Measurements from ENCODE around the gene ARHGAP15.

ARHGAP15 gene

GRCh38 chr2:143355870-143356269 lies 226.7 kb downstream of the ARHGAP15 start:
- no peaks in the 10 kb centered on the region for H3K27me3 ChIP-seq (ENCODE audit: insufficient read depth, low read depth, severe bottlenecking)
- no peaks in the 10 kb centered on the region for H3K36me3 ChIP-seq
- no peak for DNase-seq
- no peak overlapping the region for H3K4me3 ChIP-seq (ENCODE audit: low read depth, low read length)
- TF ChIP-seq, protein P1, sequence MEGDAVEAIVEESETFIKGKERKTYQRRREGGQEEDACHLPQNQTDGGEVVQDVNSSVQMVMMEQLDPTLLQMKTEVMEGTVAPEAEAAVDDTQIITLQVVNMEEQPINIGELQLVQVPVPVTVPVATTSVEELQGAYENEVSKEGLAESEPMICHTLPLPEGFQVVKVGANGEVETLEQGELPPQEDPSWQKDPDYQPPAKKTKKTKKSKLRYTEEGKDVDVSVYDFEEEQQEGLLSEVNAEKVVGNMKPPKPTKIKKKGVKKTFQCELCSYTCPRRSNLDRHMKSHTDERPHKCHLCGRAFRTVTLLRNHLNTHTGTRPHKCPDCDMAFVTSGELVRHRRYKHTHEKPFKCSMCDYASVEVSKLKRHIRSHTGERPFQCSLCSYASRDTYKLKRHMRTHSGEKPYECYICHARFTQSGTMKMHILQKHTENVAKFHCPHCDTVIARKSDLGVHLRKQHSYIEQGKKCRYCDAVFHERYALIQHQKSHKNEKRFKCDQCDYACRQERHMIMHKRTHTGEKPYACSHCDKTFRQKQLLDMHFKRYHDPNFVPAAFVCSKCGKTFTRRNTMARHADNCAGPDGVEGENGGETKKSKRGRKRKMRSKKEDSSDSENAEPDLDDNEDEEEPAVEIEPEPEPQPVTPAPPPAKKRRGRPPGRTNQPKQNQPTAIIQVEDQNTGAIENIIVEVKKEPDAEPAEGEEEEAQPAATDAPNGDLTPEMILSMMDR (IDR thresholded peaks at IDR 0.05; ENCODE audit: low read depth, low read length), result no peak
- no peaks in the 10 kb centered on the region for H3K9me3 ChIP-seq (ENCODE audit: severe bottlenecking)
- H3K27ac ChIP-seq, result peak overlapping the region; percentile 68

DNA sequence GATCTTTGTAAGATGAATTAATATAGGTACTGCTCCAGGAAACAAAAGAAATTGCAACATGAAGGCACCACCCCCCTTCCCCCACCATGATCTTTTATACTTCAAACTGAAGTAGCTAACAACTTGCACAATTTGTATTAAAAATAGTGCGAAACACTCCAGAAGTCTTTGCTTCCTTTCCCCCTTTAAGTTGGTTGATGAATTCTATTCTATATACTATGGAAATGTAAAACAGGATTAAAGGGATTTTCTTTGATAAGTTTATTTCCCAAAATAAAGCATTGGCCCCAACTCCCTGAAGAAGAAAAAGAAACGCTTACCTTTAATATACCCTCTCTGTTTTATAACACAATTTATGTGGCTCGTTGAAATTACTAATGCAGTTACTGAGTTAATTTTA lies 227.1 kb downstream of the ARHGAP15 start:
- Histone ChIP-seq H3K4me3 (ENCODE audit: low read depth, low read length) (no peak overlapping the region), H3K27me3 (ENCODE audit: insufficient read depth, low read depth, severe bottlenecking) (no peaks in the 10 kb centered on the region), H3K36me3 (no peaks in the 10 kb centered on the region), H3K27ac (peak overlapping the region; percentile 68), H3K9me3 (ENCODE audit: severe bottlenecking) (no peaks in the 10 kb centered on the region)
- DNase-seq, result no peak
- TF ChIP-seq, protein P1 (IDR thresholded peaks at IDR 0.05; ENCODE audit: low read depth, low read length), result no peak

- H3K4me3 ChIP-seq (ENCODE audit: low read depth, low read length), result no peak overlapping the region
- no peaks in the 10 kb centered on the region for H3K27me3 ChIP-seq (ENCODE audit: insufficient read depth, low read depth, severe bottlenecking)
- no peaks in the 10 kb centered on the region for H3K9me3 ChIP-seq (ENCODE audit: severe bottlenecking)
- TF ChIP-seq, protein P1 (IDR thresholded peaks at IDR 0.05; ENCODE audit: low read depth, low read length), result no peak
- H3K27ac ChIP-seq, result peak overlapping the region; percentile 68
- peak; percentile 32 for DNase-seq
- no peaks in the 10 kb centered on the region for H3K36me3 ChIP-seq
Observed at GRCh38 chr2:143356736-143357446, 227.7 kb downstream of the ARHGAP15 start.

DNA sequence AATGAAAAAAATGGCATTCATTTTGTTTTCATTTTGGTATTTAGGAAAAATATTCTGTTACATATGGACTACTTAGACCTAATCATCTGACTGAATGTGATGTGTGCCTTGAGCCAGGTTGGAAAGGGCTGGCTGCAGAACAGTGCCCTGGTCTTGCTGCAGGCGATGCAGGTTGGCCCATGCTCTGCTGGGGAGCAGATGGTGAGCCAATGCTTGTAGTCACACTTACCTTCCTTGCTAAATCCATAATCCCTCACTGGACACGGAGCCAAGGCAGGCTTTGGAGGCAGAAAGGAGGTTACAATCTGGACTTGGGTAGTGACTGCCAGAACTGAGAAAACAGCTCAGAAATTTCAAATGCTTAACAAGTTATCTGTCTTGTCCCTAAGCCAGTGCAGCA lies 228.7 kb downstream of the ARHGAP15 start:
- TF ChIP-seq, protein P1 (IDR thresholded peaks at IDR 0.05; ENCODE audit: low read depth, low read length), result no peak
- H3K27ac ChIP-seq, result peak overlapping the region; percentile 68
- H3K36me3 ChIP-seq, result no peaks in the 10 kb centered on the region
- no peak overlapping the region for H3K4me3 ChIP-seq (ENCODE audit: low read depth, low read length)
- no peaks in the 10 kb centered on the region for H3K9me3 ChIP-seq (ENCODE audit: severe bottlenecking)
- DNase-seq, result peak; percentile 95
- no peaks in the 10 kb centered on the region for H3K27me3 ChIP-seq (ENCODE audit: insufficient read depth, low read depth, severe bottlenecking)

DNA sequence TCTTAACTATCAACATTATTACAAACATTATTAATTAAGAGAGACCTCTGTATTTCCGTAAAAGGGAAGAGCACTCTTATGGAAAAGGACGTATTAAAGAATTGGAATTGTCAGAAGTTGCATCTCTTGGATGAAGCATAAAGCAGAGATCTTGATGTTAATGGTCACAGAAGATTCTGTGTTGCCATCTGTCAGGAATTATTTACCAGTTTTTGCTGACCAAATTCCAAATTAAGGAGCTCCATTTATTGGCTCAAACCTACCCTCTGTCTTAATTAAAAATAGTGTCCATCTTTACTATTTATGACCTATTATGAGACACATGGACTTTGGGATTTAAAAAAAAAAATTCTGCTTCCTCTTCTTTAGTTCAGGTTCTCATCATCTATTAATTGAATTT lies 232.1 kb downstream of the ARHGAP15 start:
- no peaks in the 10 kb centered on the region for H3K9me3 ChIP-seq (ENCODE audit: severe bottlenecking)
- TF ChIP-seq, protein P1 (IDR thresholded peaks at IDR 0.05; ENCODE audit: low read depth, low read length), result no peak
- no peak overlapping the region for H3K4me3 ChIP-seq (ENCODE audit: low read depth, low read length)
- no peaks in the 10 kb centered on the region for H3K36me3 ChIP-seq
- H3K27ac ChIP-seq, result no peak overlapping the region
- no peak for DNase-seq
- H3K27me3 ChIP-seq (ENCODE audit: insufficient read depth, low read depth, severe bottlenecking), result no peaks in the 10 kb centered on the region

- no peak overlapping the region for H3K4me3 ChIP-seq (ENCODE audit: low read depth, low read length)
- H3K27me3 ChIP-seq (ENCODE audit: insufficient read depth, low read depth, severe bottlenecking), result no peaks in the 10 kb centered on the region
- DNase-seq, result no peak
- no peak overlapping the region for H3K27ac ChIP-seq
- H3K9me3 ChIP-seq (ENCODE audit: severe bottlenecking), result no peaks in the 10 kb centered on the region
- TF ChIP-seq, protein P1 (IDR thresholded peaks at IDR 0.05; ENCODE audit: low read depth, low read length), result no peak
- no peaks in the 10 kb centered on the region for H3K36me3 ChIP-seq
Observed at GRCh38 chr2:143371616-143372015, 242.4 kb downstream of the ARHGAP15 start.
